ENCODE measurements around the gene UBE2L5. TPM values are rescaled to one million over a fixed set of nuclear protein-coding genes. Genes with fewer than 3 reads are reported as not detected.

Gene UBE2L5
- total and polyA plus RNA-seq, 2 donors (not counting 3 experiments of a cell fraction or from before 2014, with no cell fraction given), result not detected

DNA sequence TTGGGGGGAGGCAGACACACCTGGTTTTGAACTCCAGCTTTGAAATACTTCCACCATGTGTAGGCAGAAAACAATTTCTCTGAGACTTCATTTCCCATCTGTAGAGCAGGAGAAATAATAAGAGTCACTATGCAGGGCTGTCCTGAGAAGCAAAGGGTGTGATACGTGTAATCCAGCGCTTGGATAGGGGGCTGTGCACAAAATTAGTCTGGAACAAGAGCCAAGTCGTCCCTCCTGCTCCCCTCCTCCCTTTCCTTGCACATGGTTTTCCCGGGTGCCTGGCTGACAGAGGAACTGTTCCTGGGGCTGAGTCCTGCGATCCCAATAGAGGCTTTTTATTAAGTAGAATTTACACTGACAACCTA is 29.6 kb upstream of the UBE2L5 start:
- H3K9me1 ChIP-seq (replicated peaks; ENCODE audit: control insufficient read depth, extremely low read depth, insufficient read depth, low read length), result no peaks in the 10 kb centered on the region
- ChIA-PET POLR2A (interaction anchor here (0.6 kb wide), 1 partner anchor 656 kb away, joined by 4 read pairs; no protein-coding TSS in a partner anchor), CTCF (interaction anchor here (1.9 kb wide), 1 partner anchor 10 kb away, joined by 5 read pairs; no protein-coding TSS in a partner anchor)
- H3K4me3 ChIP-seq (replicated peaks in 1 of 3; ENCODE audit: insufficient read depth in 1 of 3, low read depth in 1 of 3, low read length in 3 of 3), result no peak overlapping the region
- BruUV-seq (replicated peaks), result no TSS peak
- no peak overlapping the region for H2AFZ ChIP-seq (ENCODE audit: low read depth, low read length)
- TF ChIP-seq EZH2 (IDR thresholded peaks at IDR 0.05; ENCODE audit: borderline replicate concordance, low read depth, low read length, severe bottlenecking) (no peak), POLR2A (IDR thresholded peaks at IDR 0.05; ENCODE audit: low read depth, low read length) (no peak), GATA2 (IDR thresholded peaks at IDR 0.05; ENCODE audit: insufficient read depth, insufficient read length, low read depth, low read length) (no peak), MAX (IDR thresholded peaks at IDR 0.05; ENCODE audit: insufficient read depth, insufficient read length) (no peak), JUN (IDR thresholded peaks at IDR 0.05; ENCODE audit: borderline replicate concordance, insufficient read depth, insufficient read length, low read depth) (no peak), POLR2AphosphoS5 (IDR thresholded peaks at IDR 0.05; ENCODE audit: insufficient read depth, low read depth, low read length) (no peak), MYC (IDR thresholded peaks at IDR 0.05; ENCODE audit: low read depth, low read length) (no peak)
- TF ChIP-seq, protein P1, sequence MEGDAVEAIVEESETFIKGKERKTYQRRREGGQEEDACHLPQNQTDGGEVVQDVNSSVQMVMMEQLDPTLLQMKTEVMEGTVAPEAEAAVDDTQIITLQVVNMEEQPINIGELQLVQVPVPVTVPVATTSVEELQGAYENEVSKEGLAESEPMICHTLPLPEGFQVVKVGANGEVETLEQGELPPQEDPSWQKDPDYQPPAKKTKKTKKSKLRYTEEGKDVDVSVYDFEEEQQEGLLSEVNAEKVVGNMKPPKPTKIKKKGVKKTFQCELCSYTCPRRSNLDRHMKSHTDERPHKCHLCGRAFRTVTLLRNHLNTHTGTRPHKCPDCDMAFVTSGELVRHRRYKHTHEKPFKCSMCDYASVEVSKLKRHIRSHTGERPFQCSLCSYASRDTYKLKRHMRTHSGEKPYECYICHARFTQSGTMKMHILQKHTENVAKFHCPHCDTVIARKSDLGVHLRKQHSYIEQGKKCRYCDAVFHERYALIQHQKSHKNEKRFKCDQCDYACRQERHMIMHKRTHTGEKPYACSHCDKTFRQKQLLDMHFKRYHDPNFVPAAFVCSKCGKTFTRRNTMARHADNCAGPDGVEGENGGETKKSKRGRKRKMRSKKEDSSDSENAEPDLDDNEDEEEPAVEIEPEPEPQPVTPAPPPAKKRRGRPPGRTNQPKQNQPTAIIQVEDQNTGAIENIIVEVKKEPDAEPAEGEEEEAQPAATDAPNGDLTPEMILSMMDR (IDR thresholded peaks at IDR 0.05; ENCODE audit: extremely low read depth in 1 of 2, insufficient read depth in 1 of 2, low read depth in 1 of 2, low read length in 2 of 2), result no peak
- peaks cover 24% of the 10 kb centered on the region for H3K4me1 ChIP-seq (ENCODE audit: control insufficient read depth, extremely low read depth, insufficient read depth, low read length)
- H3K27ac ChIP-seq (ENCODE audit: insufficient read depth, low read depth, low read length), result no peak overlapping the region
- H4K20me1 ChIP-seq (replicated peaks; ENCODE audit: control insufficient read depth, extremely low read depth, insufficient read depth, low read length), result no peaks in the 10 kb centered on the region
- no peaks in the 10 kb centered on the region for H3K9me3 ChIP-seq (replicated peaks; ENCODE audit: control insufficient read depth, insufficient read depth, low read length)
- FAIRE-seq (no peak), DNase-seq (ENCODE audit: low read depth, low spot score) (no peak)
- H3K9ac ChIP-seq (replicated peaks; ENCODE audit: extremely low read depth, insufficient read depth, low read length), result no peak overlapping the region
- intact Hi-C loops (cut with micrococcal nuclease) (no loop called here), dilution Hi-C loops (cut with MboI; ENCODE audit: extremely low pct_ligation_motif_present, low sequenced_read_pairs) (no loop called here)
- H3K79me2 ChIP-seq (ENCODE audit: control insufficient read depth, insufficient read depth, low read length), result no peaks in the 10 kb centered on the region
- H3K36me3 ChIP-seq (ENCODE audit: control insufficient read depth in 2 of 2, extremely low read depth in 1 of 2, insufficient read depth in 2 of 2, low read length in 2 of 2), result no peaks in the 10 kb centered on the region
- peaks cover 4 to 7% of the 10 kb centered on the region in 2 experiments for H3K27me3 ChIP-seq (ENCODE audit: control insufficient read depth in 2 of 2, insufficient read depth in 2 of 2, low read length in 2 of 2)
- H3K4me2 ChIP-seq (ENCODE audit: insufficient read depth, low read length), result no peak overlapping the region

Measured in endothelial cell of umbilical vein (primary cell).